KMS-11 (cell line): ENCODE results near the gene PSAP.
A peak's percentile ranks its signal among the peaks of the same experiment; 100 is the strongest.
"Not testable (repeated sequence)": the region's sequence is repeated elsewhere in the genome, so short reads cannot be mapped to it uniquely, and the experiment has no call there.

Experiments
- H2AFZ ChIP-seq: fragments of 200-600 bp; sonication (generic); 2 replicates; pipeline ENCODE4 v1.6.1; 2016; ENCODE audit warnings: antibody characterized with exemption, mixed run types, low read depth
- H3K27ac ChIP-seq: fragments of 200-600 bp; sonication (generic); 2 replicates; pipeline ENCODE4 v1.6.1; 2016; ENCODE audit warnings: mild to moderate bottlenecking, mixed run types
- H3K27me3 ChIP-seq: fragments of 200-600 bp; sonication (generic); 2 replicates; pipeline ENCODE4 v1.6.1; 2017; ENCODE audit warnings: mild to moderate bottlenecking, low read depth, mixed run types, moderate library complexity; ENCODE audit not compliant: insufficient read depth
- H3K36me3 ChIP-seq: fragments of 200-600 bp; sonication (generic); 2 replicates; pipeline ENCODE4 v1.6.1; 2017; ENCODE audit warnings: mild to moderate bottlenecking, mixed run types; ENCODE audit not compliant: insufficient read depth
- H3K4me1 ChIP-seq: fragments of 200-600 bp; sonication (generic); 2 replicates; pipeline ENCODE4 v1.6.1; 2016; ENCODE audit warnings: mild to moderate bottlenecking, low read depth, mixed run types; ENCODE audit not compliant: poor library complexity, severe bottlenecking
- H3K4me2 ChIP-seq: fragments of 200-600 bp; sonication (generic); 2 replicates; pipeline ENCODE4 v1.7.0; 2016; ENCODE audit warnings: mild to moderate bottlenecking, mixed run types
- H3K4me3 ChIP-seq: fragments of 200-600 bp; sonication (generic); IDR thresholded peaks from 2 replicates; pipeline ENCODE4 v1.6.1; 2017; ENCODE audit warnings: low read depth, low read length, mixed read lengths; ENCODE audit not compliant: insufficient read depth
- H3K79me2 ChIP-seq: fragments of 200-600 bp; sonication (generic); 2 replicates; pipeline ENCODE4 v1.6.1; 2016; ENCODE audit warnings: low read depth, mixed run types; ENCODE audit not compliant: insufficient read depth
- H3K9ac ChIP-seq: fragments of 200-600 bp; sonication (generic); 2 replicates; pipeline ENCODE4 v1.6.1; 2016; ENCODE audit warnings: mild to moderate bottlenecking, mixed run types
- H4K20me1 ChIP-seq: fragments of 200-600 bp; sonication (generic); 2 replicates; pipeline ENCODE4 v1.6.1; 2016; ENCODE audit warnings: mild to moderate bottlenecking, mixed run types; ENCODE audit not compliant: insufficient read depth
- CTCF ChIP-seq: fragments of 200-600 bp; sonication (generic); conservative IDR thresholded peaks from 2 replicates; pipeline ENCODE4 v1.6.1; 2017; ENCODE audit warnings: low read depth, mild to moderate bottlenecking, antibody characterized with exemption, low read length, moderate library complexity, mixed read lengths

The PSAP gene

GRCh38 chr10:71857934-71858890 lies 7.2 kb upstream of the PSAP start:
- Histone ChIP-seq H3K27me3 (no peaks in the 10 kb centered on the region), H4K20me1 (no peaks in the 10 kb centered on the region), H3K36me3 (no peaks in the 10 kb centered on the region), H2AFZ (no peak overlapping the region), H3K4me2 (no peak overlapping the region), H3K79me2 (no peaks in the 10 kb centered on the region), H3K4me3 (no peak overlapping the region), H3K27ac (no peak overlapping the region), H3K4me1 (peaks cover 24% of the 10 kb centered on the region), H3K9ac (no peak overlapping the region)
- no peak for TF ChIP-seq CTCF

- H2AFZ ChIP-seq, result no peak overlapping the region
- no peak overlapping the region for H3K27ac ChIP-seq
- H3K27me3 ChIP-seq, result no peaks in the 10 kb centered on the region
- no peaks in the 10 kb centered on the region for H3K79me2 ChIP-seq
- no peaks in the 10 kb centered on the region for H4K20me1 ChIP-seq
- TF ChIP-seq CTCF, result no peak
- peaks cover 25% of the 10 kb centered on the region for H3K4me1 ChIP-seq
- no peak overlapping the region for H3K9ac ChIP-seq
- no peaks in the 10 kb centered on the region for H3K36me3 ChIP-seq
- H3K4me2 ChIP-seq, result no peak overlapping the region
- H3K4me3 ChIP-seq, result no peak overlapping the region
Observed at GRCh38 chr10:71856619-71857018, 5.6 kb upstream of the PSAP start.

- H3K4me1 ChIP-seq, result peaks cover 13% of the 10 kb centered on the region
- H3K36me3 ChIP-seq, result no peaks in the 10 kb centered on the region
- no peak overlapping the region for H2AFZ ChIP-seq
- no peak for TF ChIP-seq CTCF
- no peaks in the 10 kb centered on the region for H3K27me3 ChIP-seq
- H3K9ac ChIP-seq, result no peak overlapping the region
- no peak overlapping the region for H3K4me3 ChIP-seq
- H3K4me2 ChIP-seq, result no peak overlapping the region
- no peaks in the 10 kb centered on the region for H4K20me1 ChIP-seq
- peaks cover 11% of the 10 kb centered on the region for H3K79me2 ChIP-seq
- no peak overlapping the region for H3K27ac ChIP-seq
Observed at GRCh38 chr10:71854031-71854430, 3.0 kb upstream of the PSAP start.

DNA sequence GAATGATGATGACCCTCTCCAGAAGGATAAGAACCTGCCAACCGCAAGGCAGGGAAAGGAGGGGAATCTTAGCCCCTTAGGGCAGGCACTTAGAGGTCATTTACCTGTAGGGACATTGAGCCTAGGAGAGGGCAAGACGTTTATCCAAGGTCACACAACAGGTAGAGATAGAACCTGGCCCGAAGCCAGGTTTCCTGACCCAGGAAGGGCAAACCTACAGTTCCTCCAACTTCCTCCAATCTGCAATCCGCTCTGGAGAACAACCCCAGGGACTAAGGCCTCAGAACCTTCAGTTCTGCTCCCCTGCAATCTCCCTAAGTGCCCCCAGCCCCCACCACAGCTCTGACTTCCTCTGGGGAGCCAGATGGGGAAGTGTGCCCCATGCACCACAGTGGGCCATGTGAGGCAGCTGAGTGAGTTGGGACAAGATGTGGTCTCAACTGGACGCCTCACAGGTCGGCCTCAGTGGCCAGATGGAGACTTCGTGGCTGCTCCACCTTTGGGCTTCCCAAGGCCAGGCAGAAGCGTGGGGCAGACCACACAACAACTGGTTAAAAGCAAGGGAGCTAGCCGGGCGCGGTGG lies 1.4 kb upstream of the PSAP start:
- Histone ChIP-seq H3K27me3 (no peaks in the 10 kb centered on the region), H3K9ac (no peak overlapping the region), H3K4me2 (no peak overlapping the region; the same call in 1 of the 2 replicates), H3K79me2 (peaks cover 22% of the 10 kb centered on the region), H3K4me3 (no peak overlapping the region), H4K20me1 (no peaks in the 10 kb centered on the region), H2AFZ (peak overlapping the region; percentile 74; the same call in 1 of the 2 replicates), H3K36me3 (no peaks in the 10 kb centered on the region), H3K4me1 (peaks cover 19% of the 10 kb centered on the region), H3K27ac (no peak overlapping the region)
- TF ChIP-seq CTCF, result no peak

DNA sequence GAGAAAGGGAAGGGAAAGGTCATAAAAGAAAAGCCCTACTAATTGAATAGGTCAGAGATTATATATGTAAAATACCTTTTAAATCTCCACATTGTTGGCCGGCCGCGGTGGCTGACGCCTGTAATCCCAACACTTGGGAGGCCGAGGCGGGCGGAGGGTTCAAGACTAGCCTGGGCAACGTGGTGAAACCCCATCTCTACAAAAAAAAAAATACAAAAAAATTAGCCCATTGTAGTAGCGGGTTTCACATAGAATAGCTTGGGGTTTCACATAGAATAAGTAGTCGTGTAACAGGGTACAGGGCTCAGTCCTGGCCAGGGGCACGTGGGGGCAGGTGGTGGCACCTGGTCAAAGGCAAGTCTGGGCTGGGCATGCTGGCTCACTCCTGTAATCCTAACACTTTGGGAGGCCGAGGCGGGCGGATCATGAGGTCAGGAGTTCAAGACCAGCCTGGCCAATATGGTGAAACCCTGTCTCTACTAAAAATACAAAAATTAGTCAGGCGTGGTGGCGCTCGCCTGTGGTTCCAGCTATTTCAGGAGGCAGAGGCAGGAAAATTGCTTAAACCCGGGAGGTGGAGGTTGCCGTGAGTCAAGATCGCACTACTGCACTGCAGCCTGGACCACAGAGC lies 529 bp upstream of the PSAP start:
- H3K79me2 ChIP-seq, result peaks cover 27% of the 10 kb centered on the region
- H3K9ac ChIP-seq, result peak overlapping the region; percentile 64
- not testable (repeated sequence) for H3K4me3 ChIP-seq, H3K36me3 ChIP-seq, H3K27me3 ChIP-seq, H4K20me1 ChIP-seq
- H2AFZ ChIP-seq, result peak overlapping the region; percentile 74
- H3K4me1 ChIP-seq, result peaks cover 19% of the 10 kb centered on the region
- peak overlapping the region; percentile 70 for H3K27ac ChIP-seq
- peak overlapping the region; percentile 47 for H3K4me2 ChIP-seq
